ENCODE data around the gene NUP210L.
"Not testable (repeated sequence)": the region's sequence is repeated elsewhere in the genome, so short reads cannot be mapped to it uniquely, and the experiment has no call there.

NUP210L gene

GRCh38 chr1:154095456-154096060 is 59.3 kb downstream of the NUP210L start:
- H3K4me3 ChIP-seq (ENCODE audit: low read depth, low read length), result no peak overlapping the region
- ChIA-PET CTCF (no interaction called here), POLR2A (no interaction called here)
- TF ChIP-seq, protein P1, sequence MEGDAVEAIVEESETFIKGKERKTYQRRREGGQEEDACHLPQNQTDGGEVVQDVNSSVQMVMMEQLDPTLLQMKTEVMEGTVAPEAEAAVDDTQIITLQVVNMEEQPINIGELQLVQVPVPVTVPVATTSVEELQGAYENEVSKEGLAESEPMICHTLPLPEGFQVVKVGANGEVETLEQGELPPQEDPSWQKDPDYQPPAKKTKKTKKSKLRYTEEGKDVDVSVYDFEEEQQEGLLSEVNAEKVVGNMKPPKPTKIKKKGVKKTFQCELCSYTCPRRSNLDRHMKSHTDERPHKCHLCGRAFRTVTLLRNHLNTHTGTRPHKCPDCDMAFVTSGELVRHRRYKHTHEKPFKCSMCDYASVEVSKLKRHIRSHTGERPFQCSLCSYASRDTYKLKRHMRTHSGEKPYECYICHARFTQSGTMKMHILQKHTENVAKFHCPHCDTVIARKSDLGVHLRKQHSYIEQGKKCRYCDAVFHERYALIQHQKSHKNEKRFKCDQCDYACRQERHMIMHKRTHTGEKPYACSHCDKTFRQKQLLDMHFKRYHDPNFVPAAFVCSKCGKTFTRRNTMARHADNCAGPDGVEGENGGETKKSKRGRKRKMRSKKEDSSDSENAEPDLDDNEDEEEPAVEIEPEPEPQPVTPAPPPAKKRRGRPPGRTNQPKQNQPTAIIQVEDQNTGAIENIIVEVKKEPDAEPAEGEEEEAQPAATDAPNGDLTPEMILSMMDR (IDR thresholded peaks at IDR 0.05; ENCODE audit: insufficient read depth, low read length, missing control alignments), result no peak
- no peak for DNase-seq (ENCODE audit: low read depth, low spot score)

DNA sequence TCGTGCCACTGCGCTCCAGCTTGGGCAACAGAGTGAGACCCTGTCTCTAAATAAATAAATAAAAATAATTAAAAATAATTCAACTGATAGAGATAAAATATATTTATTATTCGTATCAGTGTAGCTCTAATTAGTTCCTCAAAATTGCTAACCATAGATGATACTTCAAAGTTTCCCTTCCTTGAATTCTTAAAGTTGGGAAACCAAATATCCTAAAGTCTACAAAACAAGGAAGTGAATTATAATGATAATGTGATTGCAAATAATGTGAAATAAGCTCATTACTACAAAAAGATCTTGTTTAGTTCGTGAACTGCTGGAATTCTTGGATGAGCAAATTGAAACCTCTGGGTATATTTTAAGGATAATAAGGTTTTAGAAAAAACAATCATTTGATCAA is 60.5 kb downstream of the NUP210L start:
- ChIA-PET POLR2A (no interaction called here), CTCF (no interaction called here)
- H3K4me3 ChIP-seq (ENCODE audit: low read depth, low read length), result no peak overlapping the region
- TF ChIP-seq, protein P1 (IDR thresholded peaks at IDR 0.05; ENCODE audit: insufficient read depth, low read length, missing control alignments), result no peak
- DNase-seq (ENCODE audit: low read depth, low spot score), result no peak

DNA sequence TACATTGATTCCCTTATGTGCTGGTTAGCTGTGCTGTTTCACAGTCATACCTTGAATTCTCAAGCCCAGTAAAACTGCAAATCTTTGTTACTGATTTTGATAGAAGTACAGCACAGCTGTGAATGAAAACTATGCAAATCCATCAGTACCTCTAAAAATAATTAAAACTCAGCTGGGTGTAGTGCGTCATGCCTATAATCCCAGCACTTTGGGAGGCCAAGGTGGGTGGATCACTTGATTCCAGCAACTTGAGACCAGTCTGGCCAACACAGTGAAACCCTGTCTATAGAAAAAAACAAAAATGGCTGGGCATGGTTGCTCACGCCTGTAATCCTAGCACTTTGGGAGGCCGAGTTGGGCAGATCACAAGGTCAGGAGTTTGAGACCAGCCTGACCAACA is 61.2 kb downstream of the NUP210L start:
- ChIA-PET POLR2A (interaction anchor here (0.6 kb wide), 1 partner anchor 77 kb away, joined by 3 read pairs; no protein-coding TSS in a partner anchor), CTCF (no interaction called here)
- no peak for DNase-seq (ENCODE audit: low read depth, low spot score)
- TF ChIP-seq, protein P1 (IDR thresholded peaks at IDR 0.05; ENCODE audit: insufficient read depth, low read length, missing control alignments), result no peak
- no peak overlapping the region for H3K4me3 ChIP-seq (ENCODE audit: low read depth, low read length)

GRCh38 chr1:154091706-154092105 is 63.2 kb downstream of the NUP210L start:
- no peak for DNase-seq (ENCODE audit: low read depth, low spot score)
- TF ChIP-seq, protein P1 (IDR thresholded peaks at IDR 0.05; ENCODE audit: insufficient read depth, low read length, missing control alignments), result no peak
- CTCF ChIA-PET, result interaction anchor here (0.8 kb wide), 1 partner anchor 32 kb away, joined by 3 read pairs; no protein-coding TSS in a partner anchor
- H3K4me3 ChIP-seq (ENCODE audit: low read depth, low read length), result no peak overlapping the region
- POLR2A ChIA-PET, result no interaction called here

DNA sequence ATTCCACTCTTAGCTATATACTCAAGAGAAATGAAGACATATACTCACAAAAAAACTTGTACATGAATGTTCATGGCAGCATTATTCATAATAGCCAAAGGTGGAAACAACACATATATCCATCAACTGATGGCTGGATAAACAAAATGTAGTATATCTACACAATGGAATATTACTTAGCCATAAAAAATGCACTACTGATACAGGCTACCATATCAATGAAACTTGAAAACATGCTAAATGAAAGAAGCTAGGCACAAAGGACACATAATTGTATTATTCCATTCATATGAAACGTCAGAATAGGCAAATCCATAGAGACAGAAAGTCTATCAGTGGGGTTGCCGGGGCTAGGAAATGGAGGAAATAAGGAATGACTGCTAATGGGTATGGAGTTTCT is 67.3 kb downstream of the NUP210L start:
- no peak for DNase-seq (ENCODE audit: low read depth, low spot score)
- CTCF ChIA-PET, result no interaction called here
- H3K4me3 ChIP-seq (ENCODE audit: low read depth, low read length), result no peak overlapping the region
- TF ChIP-seq, protein P1 (IDR thresholded peaks at IDR 0.05; ENCODE audit: insufficient read depth, low read length, missing control alignments), result no peak
- POLR2A ChIA-PET, result no interaction called here

DNA sequence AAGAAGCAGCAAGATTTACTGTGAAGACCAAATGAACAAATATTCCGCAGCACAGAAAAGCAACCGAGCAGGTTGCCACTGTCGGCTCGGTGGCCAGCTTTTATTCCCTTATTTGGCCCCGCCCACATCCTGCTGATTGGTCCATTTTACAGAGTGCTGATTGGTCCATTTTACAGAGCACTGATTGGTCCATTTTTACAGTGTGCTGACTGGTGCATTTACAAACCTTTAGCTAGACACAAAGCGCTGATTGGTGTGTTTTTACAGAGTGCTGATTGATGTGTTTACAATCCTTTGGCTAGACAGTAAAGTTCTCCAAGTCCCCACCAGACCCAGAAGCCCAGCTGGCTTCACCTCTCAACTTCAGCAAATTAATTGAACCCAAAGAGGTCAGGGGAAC is 71.8 kb downstream of the NUP210L start:
- POLR2A ChIA-PET; DNase-seq (ENCODE audit: low read depth, low spot score); H3K4me3 ChIP-seq (ENCODE audit: low read depth, low read length); CTCF ChIA-PET: not testable (repeated sequence)

DNA sequence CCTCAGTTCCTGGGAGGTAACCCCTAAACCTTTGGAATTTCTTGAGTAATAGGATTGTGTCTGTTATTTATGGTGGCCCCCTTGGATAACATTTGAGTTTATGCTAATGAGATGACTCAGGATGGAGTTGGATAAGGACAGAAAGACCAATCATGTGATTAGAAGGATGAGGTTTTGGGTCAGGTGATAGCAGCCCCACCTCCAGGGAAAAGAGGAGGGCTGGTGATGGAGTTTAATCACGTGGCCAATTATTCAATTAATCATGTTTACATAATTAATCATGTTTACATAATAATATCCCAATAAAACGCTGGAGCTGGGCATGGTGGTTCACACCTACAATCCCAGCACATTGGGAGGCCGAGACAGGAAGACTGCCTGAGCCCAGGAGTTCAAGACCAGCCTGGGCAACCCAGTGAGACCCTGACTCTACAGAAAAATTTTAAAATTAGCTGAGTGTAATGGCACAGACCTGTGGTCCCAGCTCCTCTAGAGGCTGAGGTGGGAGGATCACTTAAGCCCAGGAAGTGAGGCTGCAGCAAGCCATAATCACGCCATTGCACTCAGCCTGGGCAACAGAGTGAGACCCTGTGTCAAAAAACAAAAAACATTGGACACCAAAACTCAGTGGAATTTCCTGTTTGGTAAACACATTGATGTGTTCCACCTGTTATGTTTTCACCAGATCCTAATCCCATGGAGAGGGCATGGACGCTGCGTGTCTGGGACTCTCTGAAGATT is 73.3 kb downstream of the NUP210L start:
- TF ChIP-seq, protein P1 (IDR thresholded peaks at IDR 0.05; ENCODE audit: insufficient read depth, low read length, missing control alignments), result no peak
- H3K4me3 ChIP-seq (ENCODE audit: low read depth, low read length), result no peak overlapping the region
- POLR2A ChIA-PET, result no interaction called here
- DNase-seq (ENCODE audit: low read depth, low spot score), result no peak
- CTCF ChIA-PET, result no interaction called here
